OCI-LY3 (cell line): Measurements from ENCODE around the gene MAL.

Source experiments
- H2AFZ ChIP-seq: fragments of 200-600, 300-600 bp; shearing (Covaris generic); 2 replicates; pipeline ENCODE4 v1.6.0; 2014; ENCODE audit warnings: antibody characterized with exemption, low read depth, low read length
- H3K27ac ChIP-seq: fragments of 200-600, 300-600 bp; sonication (generic); 2 replicates; pipeline ENCODE4 v1.5.1; 2014; ENCODE audit warnings: mild to moderate bottlenecking, low read length, moderate library complexity, mixed read lengths
- H3K27me3 ChIP-seq: fragments of 200-600, 300-600 bp; sonication (generic); 2 replicates; pipeline ENCODE4 v1.6.1; 2014; ENCODE audit warnings: low read depth, low read length, mixed read lengths
- H3K36me3 ChIP-seq: fragments of 200-600, 300-600 bp; sonication (generic); replicated peaks from 2 replicates; pipeline ENCODE3; 2014; ENCODE audit warnings: low read depth, low read length, mixed read lengths
- H3K4me1 ChIP-seq: fragments of 300-600, 200-600 bp; sonication (generic); 2 replicates; pipeline ENCODE4 v1.6.1; 2014; ENCODE audit warnings: low read length, mixed read lengths
- H3K4me2 ChIP-seq: fragments of 200-600, 300-600 bp; sonication (generic); 2 replicates; pipeline ENCODE4 v1.6.1; 2014; ENCODE audit warnings: low read length, mixed read lengths
- H3K4me3 ChIP-seq: fragments of 300-600, 200-600 bp; sonication (generic); 2 replicates; pipeline ENCODE4 v1.5.1; 2014; ENCODE audit warnings: antibody characterized with exemption, mild to moderate bottlenecking, low read length, moderate library complexity
- H3K79me2 ChIP-seq: fragments of 300-600, 200-600 bp; shearing (Covaris generic); 2 replicates; pipeline ENCODE4 v1.6.1; 2014; ENCODE audit warnings: mild to moderate bottlenecking, low read length, mixed read lengths
- H3K9ac ChIP-seq: fragments of 300-600, 200-600 bp; shearing (Covaris generic); 2 replicates; pipeline ENCODE4 v1.6.0; 2014; ENCODE audit warnings: mild to moderate bottlenecking, low read length, moderate library complexity
- H3K9me3 ChIP-seq: fragments of 200-600, 300-600 bp; shearing (Covaris generic); 2 replicates; pipeline ENCODE4 v1.6.1; 2014; ENCODE audit warnings: low read length, mixed read lengths; ENCODE audit not compliant: insufficient read depth
- H4K20me1 ChIP-seq: fragments of 200-600, 300-600 bp; sonication (generic); 2 replicates; pipeline ENCODE4 v1.6.1; 2016; ENCODE audit warnings: low read length, mixed read lengths; ENCODE audit not compliant: insufficient read depth
- CTCF ChIP-seq: fragments of 200-600, 300-600 bp; sonication (generic); IDR thresholded peaks from 2 replicates; pipeline ENCODE4 v1.5.1; 2014; ENCODE audit warnings: antibody characterized with exemption, low read length, low read depth
- EZH2phosphoT487 ChIP-seq: fragments of 200-600 bp; shearing (Covaris generic); IDR thresholded peaks from 2 replicates; pipeline ENCODE4 v1.6.1; 2018; ENCODE audit warnings: antibody characterized with exemption, mixed run types, low read depth

Gene MAL

GRCh38 chr2:95030496-95030895, 5.0 kb downstream of the MAL start:
- H3K4me1 ChIP-seq: peaks cover 5% of the 10 kb centered on the region
- no peak overlapping the region for H3K4me2 ChIP-seq
- TF ChIP-seq EZH2phosphoT487 (no peak), CTCF (no peak)
- H3K27ac ChIP-seq: no peak overlapping the region
- no peaks in the 10 kb centered on the region for H3K79me2 ChIP-seq
- H3K9ac ChIP-seq: no peak overlapping the region
- H3K4me3 ChIP-seq: no peak overlapping the region
- H3K36me3 ChIP-seq: no peaks in the 10 kb centered on the region
- no peaks in the 10 kb centered on the region for H3K9me3 ChIP-seq
- 0 out of 2 replicates have a peak, but pooled peaks cover 9% of the 10 kb centered on the region for H3K27me3 ChIP-seq
- no peaks in the 10 kb centered on the region for H4K20me1 ChIP-seq
- H2AFZ ChIP-seq: no peak overlapping the region

DNA sequence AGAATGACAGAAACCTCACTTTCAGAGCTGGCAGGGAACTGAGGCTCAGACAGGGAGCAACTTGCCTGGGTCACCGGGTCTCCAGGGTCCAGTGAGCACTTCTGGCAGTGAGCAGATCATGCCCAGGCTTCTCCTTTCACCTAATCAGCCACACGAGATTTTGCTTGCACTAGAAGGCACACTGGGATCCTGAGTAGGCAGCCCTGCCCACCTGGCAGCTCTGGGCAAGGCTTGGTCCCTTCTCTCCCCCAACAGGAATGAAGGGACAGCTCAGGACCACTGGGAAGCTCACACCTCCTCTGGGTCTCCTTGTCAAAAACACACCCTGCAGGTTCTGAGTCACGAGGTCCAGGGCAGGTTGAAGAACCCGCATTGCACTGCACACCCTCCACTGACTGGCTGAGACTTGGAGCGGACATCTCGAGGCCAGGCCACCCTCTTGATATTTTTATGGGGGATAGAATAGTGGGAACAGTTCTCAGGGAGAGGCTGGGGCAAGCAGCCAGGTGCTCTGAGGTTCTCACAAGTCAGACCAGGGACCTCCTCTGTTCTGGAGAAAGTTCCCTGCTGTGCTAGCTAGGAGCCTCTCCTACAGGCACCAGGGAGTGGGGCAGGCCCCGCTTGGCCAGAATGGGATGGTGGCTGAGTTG, 5.7 kb downstream of the MAL start:
- Histone ChIP-seq H3K79me2 (no peaks in the 10 kb centered on the region), H3K36me3 (no peaks in the 10 kb centered on the region), H2AFZ (no peak overlapping the region), H3K4me3 (no peak overlapping the region), H3K4me1 (peaks cover 5% of the 10 kb centered on the region), H4K20me1 (no peaks in the 10 kb centered on the region), H3K4me2 (no peak overlapping the region), H3K9me3 (no peaks in the 10 kb centered on the region), H3K27me3 (0 out of 2 replicates have a peak, but pooled peaks cover 9% of the 10 kb centered on the region), H3K27ac (no peak overlapping the region), H3K9ac (no peak overlapping the region)
- TF ChIP-seq CTCF (no peak), EZH2phosphoT487 (no peak)

DNA sequence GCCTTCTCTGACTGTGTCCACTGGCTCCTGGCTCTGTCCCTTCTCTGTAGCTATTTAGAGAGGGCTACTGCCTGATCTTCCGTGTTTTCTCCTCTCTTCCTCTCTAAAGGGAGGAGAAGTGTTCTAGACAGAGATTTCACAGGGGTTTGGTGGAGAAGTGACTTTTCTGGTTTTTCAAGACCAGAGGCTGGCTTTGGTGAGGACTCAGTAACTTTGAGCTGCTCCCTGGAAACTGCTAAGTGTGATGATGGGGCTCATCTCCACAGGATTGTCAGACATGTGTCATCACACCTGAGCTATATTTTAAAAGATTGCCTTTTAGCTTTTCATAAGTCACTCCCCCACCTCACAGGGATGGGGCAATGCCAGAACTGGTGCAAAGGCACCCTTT, 6.2 kb downstream of the MAL start:
- H3K4me3 ChIP-seq: no peak overlapping the region
- no peak overlapping the region for H3K27ac ChIP-seq
- no peak overlapping the region for H2AFZ ChIP-seq
- 0 out of 2 replicates have a peak, but pooled peaks cover 9% of the 10 kb centered on the region for H3K27me3 ChIP-seq
- peaks cover 5% of the 10 kb centered on the region for H3K4me1 ChIP-seq
- H3K9me3 ChIP-seq: no peaks in the 10 kb centered on the region
- TF ChIP-seq EZH2phosphoT487: no peak
- TF ChIP-seq CTCF: no peak
- H4K20me1 ChIP-seq: no peaks in the 10 kb centered on the region
- H3K79me2 ChIP-seq: no peaks in the 10 kb centered on the region
- no peaks in the 10 kb centered on the region for H3K36me3 ChIP-seq
- H3K4me2 ChIP-seq: no peak overlapping the region
- no peak overlapping the region for H3K9ac ChIP-seq

DNA sequence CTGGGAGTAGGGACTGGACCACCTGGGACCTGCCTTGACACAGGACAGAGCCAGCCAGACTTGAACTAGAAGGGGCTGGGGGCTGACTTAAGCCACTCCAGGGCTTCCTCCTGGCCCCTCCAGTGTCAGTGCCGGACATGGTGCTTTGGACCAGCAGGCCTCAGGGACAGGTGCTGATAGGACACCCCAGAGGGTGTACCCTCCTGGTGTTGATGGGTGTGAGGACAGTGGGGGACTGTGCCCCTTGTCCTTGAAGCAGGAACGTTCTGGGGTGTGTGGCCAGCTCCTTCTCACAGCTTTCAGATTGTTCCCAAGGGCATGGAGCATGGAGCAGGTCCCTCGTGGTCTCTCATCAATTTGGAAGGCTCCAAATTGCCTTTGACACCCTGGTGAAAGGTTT, 6.8 kb downstream of the MAL start:
- Histone ChIP-seq H3K79me2 (no peaks in the 10 kb centered on the region), H3K4me1 (peaks cover 5% of the 10 kb centered on the region), H3K9me3 (no peaks in the 10 kb centered on the region), H3K4me3 (no peak overlapping the region), H4K20me1 (no peaks in the 10 kb centered on the region), H3K36me3 (no peaks in the 10 kb centered on the region), H2AFZ (no peak overlapping the region), H3K9ac (no peak overlapping the region), H3K4me2 (no peak overlapping the region), H3K27me3 (0 out of 2 replicates have a peak, but pooled peaks cover 9% of the 10 kb centered on the region), H3K27ac (no peak overlapping the region)
- TF ChIP-seq EZH2phosphoT487 (no peak), CTCF (no peak)
